ENCODE measurements around the gene HTR2B.

The HTR2B gene

GRCh38 chr2:231161252-231161839 lies 36.5 kb upstream of the HTR2B start:
- H3K4me1 Mint-ChIP-seq = peaks cover 40% of the 10 kb centered on the region
- no peaks in the 10 kb centered on the region for H3K9me3 Mint-ChIP-seq
- H3K27me3 Mint-ChIP-seq (ENCODE audit: low read depth) = no peaks in the 10 kb centered on the region
- no peak for TF ChIP-seq CTCF (IDR thresholded peaks at IDR 0.05; ENCODE audit: unreplicated experiment in 3 of 3)
- peaks cover 36% of the 10 kb centered on the region for H3K36me3 Mint-ChIP-seq (ENCODE audit: low read depth)
- peak overlapping the region in 1 of 3 experiments; percentile 3 for H3K4me3 Mint-ChIP-seq
- peak overlapping the region; percentile 67 to 84 (median 81) for H3K27ac Mint-ChIP-seq

GRCh38 chr2:231160701-231161100 lies 35.9 kb upstream of the HTR2B start:
- peaks cover 40% of the 10 kb centered on the region for H3K4me1 Mint-ChIP-seq
- no peaks in the 10 kb centered on the region for H3K27me3 Mint-ChIP-seq (ENCODE audit: low read depth)
- H3K36me3 Mint-ChIP-seq (ENCODE audit: low read depth) = peaks cover 30% of the 10 kb centered on the region
- H3K27ac Mint-ChIP-seq = peak overlapping the region in 2 of 3 experiments; percentile 56 to 81
- no peaks in the 10 kb centered on the region for H3K9me3 Mint-ChIP-seq
- no peak for TF ChIP-seq CTCF (IDR thresholded peaks at IDR 0.05; ENCODE audit: unreplicated experiment in 3 of 3)
- H3K4me3 Mint-ChIP-seq = no peak overlapping the region

- TF ChIP-seq CTCF (IDR thresholded peaks at IDR 0.05; ENCODE audit: unreplicated experiment in 3 of 3) = no peak
- Mint-ChIP-seq H3K4me3 (no peak overlapping the region), H3K36me3 (ENCODE audit: low read depth) (peaks cover 27% of the 10 kb centered on the region), H3K4me1 (peaks cover 32% of the 10 kb centered on the region), H3K27me3 (ENCODE audit: low read depth) (no peaks in the 10 kb centered on the region), H3K27ac (peak overlapping the region; percentile 17 to 76 (median 64)), H3K9me3 (no peaks in the 10 kb centered on the region)
Measured at GRCh38 chr2:231159306-231159705, 34.5 kb upstream of the HTR2B start.

GRCh38 chr2:231152800-231153557 lies 28.1 kb upstream of the HTR2B start:
- H3K27me3 Mint-ChIP-seq (ENCODE audit: low read depth) = no peaks in the 10 kb centered on the region
- H3K27ac Mint-ChIP-seq = no peak overlapping the region
- no peak for TF ChIP-seq CTCF (IDR thresholded peaks at IDR 0.05; ENCODE audit: unreplicated experiment in 3 of 3)
- H3K4me1 Mint-ChIP-seq = peaks cover 20% of the 10 kb centered on the region
- H3K9me3 Mint-ChIP-seq = no peaks in the 10 kb centered on the region
- H3K4me3 Mint-ChIP-seq = no peak overlapping the region
- peaks cover 48% of the 10 kb centered on the region for H3K36me3 Mint-ChIP-seq (ENCODE audit: low read depth)

GRCh38 chr2:231146665-231147064 lies 21.8 kb upstream of the HTR2B start:
- Mint-ChIP-seq H3K4me1 (peaks cover 26% of the 10 kb centered on the region), H3K4me3 (no peak overlapping the region), H3K9me3 (no peaks in the 10 kb centered on the region), H3K27ac (peak overlapping the region in 2 of 3 experiments; percentile 24 to 29), H3K36me3 (ENCODE audit: low read depth) (peaks cover 53% of the 10 kb centered on the region), H3K27me3 (ENCODE audit: low read depth) (no peaks in the 10 kb centered on the region)
- no peak for TF ChIP-seq CTCF (IDR thresholded peaks at IDR 0.05; ENCODE audit: unreplicated experiment in 3 of 3)
